GM23338 (cell line): ENCODE data around the gene ACY1. TPM values are rescaled to one million over a fixed set of nuclear protein-coding genes. Genes with fewer than 3 reads are reported as not detected.

Experiments
- ATAC-seq: fragments of 200-7000 bp; cut with Tn5 transposase; 3 replicates; pipeline ENCODE4 v1.9.1; 2020
- DNase-seq: peaks from one replicate; pipeline ENCODE4 v3.0.0-alpha.2; 2015; ENCODE audit warnings: low spot score
- H2AFZ ChIP-seq: fragments of 200-600 bp; sonication (generic); 2 replicates; pipeline ENCODE4 v1.8.0; 2016; ENCODE audit warnings: antibody characterized with exemption, mild to moderate bottlenecking, moderate library complexity
- H3F3A ChIP-seq: fragments of 200-600 bp; sonication (generic); replicated peaks from 2 replicates; pipeline ENCODE4 v1.8.0; 2017; ENCODE audit warnings: antibody characterized with exemption, mixed run types, low read depth
- H3K27ac ChIP-seq: fragments of 200-600 bp; sonication (generic); 2 replicates; pipeline ENCODE4 v1.6.1; 2016; ENCODE audit warnings: low read depth
- H3K27me3 ChIP-seq: fragments of 200-600 bp; sonication (generic); 2 replicates; pipeline ENCODE4 v1.8.0; 2016; ENCODE audit warnings: mild to moderate bottlenecking, mixed run types, moderate library complexity; ENCODE audit not compliant: insufficient read depth
- H3K36me3 ChIP-seq: fragments of 200-600 bp; sonication (generic); 2 replicates; pipeline ENCODE4 v1.8.0; 2016; ENCODE audit warnings: mild to moderate bottlenecking; ENCODE audit not compliant: insufficient read depth
- H3K4me1 ChIP-seq: fragments of 200-600 bp; sonication (generic); 2 replicates; pipeline ENCODE4 v1.8.0; 2016; ENCODE audit warnings: mild to moderate bottlenecking, moderate library complexity; ENCODE audit not compliant: insufficient read depth
- H3K4me2 ChIP-seq: fragments of 200-600 bp; sonication (generic); 2 replicates; pipeline ENCODE4 v1.7.1; 2017; ENCODE audit warnings: mixed run types
- H3K4me3 ChIP-seq: fragments of 200-600 bp; sonication (generic); 2 replicates; pipeline ENCODE4 v1.6.1; 2016; ENCODE audit warnings: mixed run types
- H3K79me2 ChIP-seq: fragments of 200-600 bp; sonication (generic); replicated peaks from 2 replicates; pipeline ENCODE4 v1.8.0; 2017; ENCODE audit warnings: mild to moderate bottlenecking; ENCODE audit not compliant: insufficient read depth
- H3K9me2 ChIP-seq: fragments of 200-600 bp; sonication (generic); 2 replicates; pipeline ENCODE4 v1.8.0; 2017; ENCODE audit not compliant: insufficient read depth
- H4K20me1 ChIP-seq: fragments of 200-600 bp; sonication (generic); replicated peaks from 2 replicates; pipeline ENCODE4 v1.8.0; 2017; ENCODE audit warnings: mild to moderate bottlenecking; ENCODE audit not compliant: insufficient read depth
- H3K27ac Mint-ChIP-seq: 2 replicates; pipeline ENCODE4 v1.8.0; 2020; ENCODE audit warnings: inconsistent platforms, mild to moderate bottlenecking, moderate library complexity, mixed read lengths
- H3K27me3 Mint-ChIP-seq: 3 replicates; pipeline ENCODE4 v1.8.0; 2022; ENCODE audit warnings: low read depth, mild to moderate bottlenecking, moderate library complexity, mixed read lengths, inconsistent platforms; ENCODE audit not compliant: insufficient read depth, poor library complexity
- H3K36me3 Mint-ChIP-seq: 3 replicates; pipeline ENCODE4 v1.8.0; 2021; ENCODE audit warnings: low read depth, mild to moderate bottlenecking, inconsistent platforms, moderate library complexity, mixed read lengths
- H3K4me1 Mint-ChIP-seq: 3 replicates; pipeline ENCODE4 v1.8.0; 2020; ENCODE audit warnings: mild to moderate bottlenecking, inconsistent platforms, mixed read lengths
- H3K4me3 Mint-ChIP-seq: 3 replicates; pipeline ENCODE4 v1.8.0; 2021; ENCODE audit warnings: moderate library complexity, mild to moderate bottlenecking, inconsistent platforms, mixed read lengths
- H3K9me3 Mint-ChIP-seq: 3 replicates; pipeline ENCODE4 v1.8.0; 2020; ENCODE audit warnings: moderate library complexity, mild to moderate bottlenecking, inconsistent platforms, mixed read lengths
- CREB1 ChIP-seq: fragments of 250-450 bp; sonication (Bioruptor Pico); IDR thresholded peaks from 2 replicates; pipeline ENCODE4 v1.5.0; 2020; ENCODE audit warnings: low read depth, mild to moderate bottlenecking, moderate library complexity
- NANOG ChIP-seq: IDR thresholded peaks from 2 replicates; pipeline ENCODE4 v1.6.1; 2016; ENCODE audit warnings: antibody characterized with exemption, borderline replicate concordance
- ZNF114 ChIP-seq: fragments of 250-450 bp; sonication (Bioruptor Pico); IDR thresholded peaks from 2 replicates; pipeline ENCODE4 v1.5.0; 2020; ENCODE audit warnings: mild to moderate bottlenecking, moderate library complexity
- ZNF331 ChIP-seq: fragments of 250-450 bp; sonication (Bioruptor Pico); IDR thresholded peaks from 2 replicates; pipeline ENCODE4 v1.5.0; 2020; ENCODE audit warnings: low read depth, mild to moderate bottlenecking, moderate library complexity
- polyA plus RNA-seq: library from polyadenylated mRNA; unstranded; fragments of >200 nt; fragmentation: Nextera tagmentation; extraction: Ambion mirVana; gene quantifications from 2 replicates; pipeline ENCODE4 v1.2.1, GENCODE V29; 2016
- total RNA-seq: library from RNA; depleted of rRNA; stranded (reverse); fragments of >200 nt; shearing (Covaris generic); gene quantifications from 2 replicates; pipeline ENCODE4 v1.2.3, GENCODE V29; 2014
- TF ChIP-seq, protein P1 (sequence below): fragments of 250-450 bp; sonication (Bioruptor Pico); IDR thresholded peaks from 2 replicates; pipeline ENCODE4 v1.5.0; 2020; ENCODE audit warnings: mild to moderate bottlenecking, moderate library complexity
- TF ChIP-seq, protein P2 (sequence below): IDR thresholded peaks from 2 replicates; pipeline ENCODE4 v1.6.1; 2016; ENCODE audit warnings: antibody characterized with exemption

Gene ACY1
- total and polyA plus RNA-seq, 2 experiments from 2014 or later, result 38.4 to 62.8 TPM

- TF ChIP-seq, protein P1, sequence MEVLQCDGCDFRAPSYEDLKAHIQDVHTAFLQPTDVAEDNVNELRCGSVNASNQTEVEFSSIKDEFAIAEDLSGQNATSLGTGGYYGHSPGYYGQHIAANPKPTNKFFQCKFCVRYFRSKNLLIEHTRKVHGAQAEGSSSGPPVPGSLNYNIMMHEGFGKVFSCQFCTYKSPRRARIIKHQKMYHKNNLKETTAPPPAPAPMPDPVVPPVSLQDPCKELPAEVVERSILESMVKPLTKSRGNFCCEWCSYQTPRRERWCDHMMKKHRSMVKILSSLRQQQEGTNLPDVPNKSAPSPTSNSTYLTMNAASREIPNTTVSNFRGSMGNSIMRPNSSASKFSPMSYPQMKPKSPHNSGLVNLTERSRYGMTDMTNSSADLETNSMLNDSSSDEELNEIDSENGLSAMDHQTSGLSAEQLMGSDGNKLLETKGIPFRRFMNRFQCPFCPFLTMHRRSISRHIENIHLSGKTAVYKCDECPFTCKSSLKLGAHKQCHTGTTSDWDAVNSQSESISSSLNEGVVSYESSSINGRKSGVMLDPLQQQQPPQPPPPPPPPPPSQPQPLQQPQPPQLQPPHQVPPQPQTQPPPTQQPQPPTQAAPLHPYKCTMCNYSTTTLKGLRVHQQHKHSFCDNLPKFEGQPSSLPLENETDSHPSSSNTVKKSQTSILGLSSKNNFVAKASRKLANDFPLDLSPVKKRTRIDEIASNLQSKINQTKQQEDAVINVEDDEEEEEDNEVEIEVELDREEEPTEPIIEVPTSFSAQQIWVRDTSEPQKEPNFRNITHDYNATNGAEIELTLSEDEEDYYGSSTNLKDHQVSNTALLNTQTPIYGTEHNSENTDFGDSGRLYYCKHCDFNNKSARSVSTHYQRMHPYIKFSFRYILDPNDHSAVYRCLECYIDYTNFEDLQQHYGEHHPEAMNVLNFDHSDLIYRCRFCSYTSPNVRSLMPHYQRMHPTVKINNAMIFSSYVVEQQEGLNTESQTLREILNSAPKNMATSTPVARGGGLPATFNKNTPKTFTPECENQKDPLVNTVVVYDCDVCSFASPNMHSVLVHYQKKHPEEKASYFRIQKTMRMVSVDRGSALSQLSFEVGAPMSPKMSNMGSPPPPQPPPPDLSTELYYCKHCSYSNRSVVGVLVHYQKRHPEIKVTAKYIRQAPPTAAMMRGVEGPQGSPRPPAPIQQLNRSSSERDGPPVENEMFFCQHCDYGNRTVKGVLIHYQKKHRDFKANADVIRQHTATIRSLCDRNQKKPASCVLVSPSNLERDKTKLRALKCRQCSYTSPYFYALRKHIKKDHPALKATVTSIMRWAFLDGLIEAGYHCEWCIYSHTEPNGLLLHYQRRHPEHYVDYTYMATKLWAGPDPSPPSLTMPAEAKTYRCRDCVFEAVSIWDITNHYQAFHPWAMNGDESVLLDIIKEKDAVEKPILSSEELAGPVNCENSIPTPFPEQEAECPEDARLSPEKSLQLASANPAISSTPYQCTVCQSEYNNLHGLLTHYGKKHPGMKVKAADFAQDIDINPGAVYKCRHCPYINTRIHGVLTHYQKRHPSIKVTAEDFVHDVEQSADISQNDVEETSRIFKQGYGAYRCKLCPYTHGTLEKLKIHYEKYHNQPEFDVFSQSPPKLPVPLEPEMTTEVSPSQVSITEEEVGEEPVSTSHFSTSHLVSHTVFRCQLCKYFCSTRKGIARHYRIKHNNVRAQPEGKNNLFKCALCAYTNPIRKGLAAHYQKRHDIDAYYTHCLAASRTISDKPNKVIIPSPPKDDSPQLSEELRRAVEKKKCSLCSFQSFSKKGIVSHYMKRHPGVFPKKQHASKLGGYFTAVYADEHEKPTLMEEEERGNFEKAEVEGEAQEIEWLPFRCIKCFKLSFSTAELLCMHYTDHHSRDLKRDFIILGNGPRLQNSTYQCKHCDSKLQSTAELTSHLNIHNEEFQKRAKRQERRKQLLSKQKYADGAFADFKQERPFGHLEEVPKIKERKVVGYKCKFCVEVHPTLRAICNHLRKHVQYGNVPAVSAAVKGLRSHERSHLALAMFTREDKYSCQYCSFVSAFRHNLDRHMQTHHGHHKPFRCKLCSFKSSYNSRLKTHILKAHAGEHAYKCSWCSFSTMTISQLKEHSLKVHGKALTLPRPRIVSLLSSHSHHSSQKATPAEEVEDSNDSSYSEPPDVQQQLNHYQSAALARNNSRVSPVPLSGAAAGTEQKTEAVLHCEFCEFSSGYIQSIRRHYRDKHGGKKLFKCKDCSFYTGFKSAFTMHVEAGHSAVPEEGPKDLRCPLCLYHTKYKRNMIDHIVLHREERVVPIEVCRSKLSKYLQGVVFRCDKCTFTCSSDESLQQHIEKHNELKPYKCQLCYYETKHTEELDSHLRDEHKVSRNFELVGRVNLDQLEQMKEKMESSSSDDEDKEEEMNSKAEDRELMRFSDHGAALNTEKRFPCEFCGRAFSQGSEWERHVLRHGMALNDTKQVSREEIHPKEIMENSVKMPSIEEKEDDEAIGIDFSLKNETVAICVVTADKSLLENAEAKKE (CRISPR knock-in tag), result no peak
- TF ChIP-seq, protein P2, sequence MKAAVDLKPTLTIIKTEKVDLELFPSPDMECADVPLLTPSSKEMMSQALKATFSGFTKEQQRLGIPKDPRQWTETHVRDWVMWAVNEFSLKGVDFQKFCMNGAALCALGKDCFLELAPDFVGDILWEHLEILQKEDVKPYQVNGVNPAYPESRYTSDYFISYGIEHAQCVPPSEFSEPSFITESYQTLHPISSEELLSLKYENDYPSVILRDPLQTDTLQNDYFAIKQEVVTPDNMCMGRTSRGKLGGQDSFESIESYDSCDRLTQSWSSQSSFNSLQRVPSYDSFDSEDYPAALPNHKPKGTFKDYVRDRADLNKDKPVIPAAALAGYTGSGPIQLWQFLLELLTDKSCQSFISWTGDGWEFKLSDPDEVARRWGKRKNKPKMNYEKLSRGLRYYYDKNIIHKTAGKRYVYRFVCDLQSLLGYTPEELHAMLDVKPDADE, result no peak
- no peak for TF ChIP-seq ZNF331 (CRISPR knock-in tag)
Measured at GRCh38 chr3:51968883-51969678, 14.3 kb upstream of the ACY1 start (continued).

DNA sequence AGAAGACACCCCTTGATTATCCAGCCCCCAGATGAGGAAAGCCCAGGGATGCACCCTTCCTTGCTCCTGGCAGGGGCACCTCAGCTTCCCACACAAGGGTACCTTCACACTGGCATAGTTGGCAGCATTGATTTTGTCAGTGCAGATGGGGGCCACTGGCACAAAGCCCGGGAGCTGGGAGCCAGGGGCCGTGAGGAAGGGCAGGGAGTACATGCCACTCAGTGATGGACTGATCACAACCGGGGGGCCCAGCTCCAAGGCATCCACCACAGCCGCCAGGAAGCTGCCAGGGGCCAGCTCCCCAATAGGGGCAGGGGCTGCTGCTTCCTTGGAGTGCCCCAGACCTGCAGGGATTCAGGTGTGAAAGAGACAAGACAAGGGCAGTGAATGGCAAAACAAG, 13.5 kb upstream of the ACY1 start:
- no peak overlapping the region for H3K4me3 Mint-ChIP-seq
- TF ChIP-seq ZNF114 (CRISPR knock-in tag) (no peak), CREB1 (no peak), NANOG (no peak)
- TF ChIP-seq, protein P1 (CRISPR knock-in tag), result no peak
- Histone ChIP-seq H3K4me2 (peak overlapping the region; percentile 100; the same call in 1 of the 2 replicates), H3K27ac (no peak overlapping the region), H2AFZ (no peak overlapping the region), H3K79me2 (no peaks in the 10 kb centered on the region), H4K20me1 (no peaks in the 10 kb centered on the region), H3F3A (peaks cover 21% of the 10 kb centered on the region), H3K36me3 (no peaks in the 10 kb centered on the region), H3K27me3 (peaks cover 17% of the 10 kb centered on the region), H3K4me1 (peaks cover 35% of the 10 kb centered on the region), H3K4me3 (no peak overlapping the region), H3K9me2 (no peaks in the 10 kb centered on the region)
- H3K4me1 Mint-ChIP-seq, result peaks cover 50% of the 10 kb centered on the region
- H3K9me3 Mint-ChIP-seq, result no peaks in the 10 kb centered on the region; the same call in 1 of the 3 replicates
- DNase-seq (no peak), ATAC-seq (no peak)
- H3K36me3 Mint-ChIP-seq, result peaks cover 7% of the 10 kb centered on the region; the same call in 2 of the 3 replicates
- peaks cover 35% of the 10 kb centered on the region for H3K27me3 Mint-ChIP-seq
- no peak overlapping the region for H3K27ac Mint-ChIP-seq
